H1 (cell line): ENCODE measurements around the gene CLEC2A. TPM values are rescaled to one million over a fixed set of nuclear protein-coding genes. Genes with fewer than 3 reads are reported as not detected.

ENCODE experiments used
- CTCF ChIA-PET: fragments of 300-600 bp; sonication (Branson Sonifier 250); formaldehyde crosslinking; loops from one replicate; lab custom pipeline; 2021; ENCODE audit not compliant: partially characterized antibody; lab: Charles Lee
- POLR2A ChIA-PET: fragments of 300-600 bp; sonication (Branson Sonifier 250); formaldehyde crosslinking; loops from one replicate; lab custom pipeline; 2021; ENCODE audit warnings: inconsistent platforms; ENCODE audit not compliant: partially characterized antibody; lab: Charles Lee
- DNase-seq, 2 experiments: peaks; one replicate each; pipeline versions ENCODE4 v3.0.0 to v3.0.0-alpha.2; 2010 to 2022; ENCODE audit warnings: low spot score in 2 of 2, low read depth in 1 of 2, mixed read lengths in 1 of 2
- FAIRE-seq: peaks from 2 replicates; lab custom pipeline; 2011; peaks lifted over from hg19 to GRCh38; lab: Jason Lieb, UNC
- H2AFZ ChIP-seq: 2 replicates; pipeline ENCODE4 v1.8.1; 2012; ENCODE audit warnings: low read length, inconsistent platforms
- H2AK5ac ChIP-seq: 2 replicates; pipeline ENCODE4 v1.6.1; 2013; ENCODE audit warnings: low read depth, low read length
- H2BK120ac ChIP-seq: replicated peaks from 2 replicates; pipeline ENCODE3; 2013; ENCODE audit warnings: low read depth, low read length, inconsistent platforms
- H2BK12ac ChIP-seq: 2 replicates; pipeline ENCODE4 v1.6.1; 2013; ENCODE audit warnings: low read depth, low read length
- H2BK15ac ChIP-seq: 2 replicates; pipeline ENCODE4 v1.6.1; 2013; ENCODE audit warnings: low read length
- H2BK20ac ChIP-seq: 2 replicates; pipeline ENCODE4 v1.6.1; 2013; ENCODE audit warnings: low read length
- H2BK5ac ChIP-seq: 2 replicates; pipeline ENCODE4 v1.6.1; 2013; ENCODE audit warnings: low read depth, low read length
- H3K14ac ChIP-seq: 2 replicates; pipeline ENCODE4 v1.6.1; 2013; ENCODE audit warnings: inconsistent platforms; ENCODE audit not compliant: insufficient read length
- H3K18ac ChIP-seq: 2 replicates; pipeline ENCODE4 v1.6.1; 2013; ENCODE audit warnings: low read length; ENCODE audit errors: extremely low read depth
- H3K23ac ChIP-seq: 2 replicates; pipeline ENCODE4 v1.6.1; 2013; ENCODE audit warnings: inconsistent platforms; ENCODE audit not compliant: insufficient read length
- H3K23me2 ChIP-seq: 2 replicates; pipeline ENCODE4 v1.6.1; 2013; ENCODE audit warnings: low read depth, low read length
- H3K27ac ChIP-seq: 2 replicates; pipeline ENCODE4 v1.6.1; 2011; ENCODE audit warnings: low read depth, low read length, inconsistent platforms
- H3K27me3 ChIP-seq, 4 experiments: replicated peaks in 1 of 4; 1 replicate in 1 of 4; 2 replicates in 3 of 4; pipeline versions ENCODE4 v1.6.1 to v1.8.1; 2011 to 2013; ENCODE audit warnings: low read length in 3 of 4, mild to moderate bottlenecking in 3 of 4, inconsistent platforms in 2 of 4, mixed read lengths in 2 of 4, moderate library complexity in 1 of 4; ENCODE audit not compliant: control insufficient read depth in 3 of 4, insufficient read depth in 3 of 4; ENCODE audit errors: extremely low read depth in 1 of 4
- H3K36me3 ChIP-seq, 4 experiments: 2 replicates each; pipeline versions ENCODE4 v1.6.1 to v1.8.1; 2011 to 2013; ENCODE audit warnings: mild to moderate bottlenecking in 4 of 4, low read length in 3 of 4, moderate library complexity in 2 of 4, control low read depth in 1 of 4, inconsistent platforms in 1 of 4; ENCODE audit not compliant: insufficient read depth in 4 of 4, control insufficient read depth in 2 of 4
- H3K4ac ChIP-seq: replicated peaks from 2 replicates; pipeline ENCODE3; 2013; ENCODE audit warnings: low read length, low read depth, mixed read lengths, inconsistent platforms; ENCODE audit not compliant: insufficient read length
- H3K4me1 ChIP-seq, 4 experiments: replicated peaks in 1 of 4; 1 replicate in 1 of 4; 2 replicates in 3 of 4; pipeline versions ENCODE4 v1.6.1 to v1.8.1; 2011 to 2013; ENCODE audit warnings: low read length in 3 of 4, inconsistent platforms in 2 of 4, mixed read lengths in 1 of 4; ENCODE audit not compliant: insufficient read depth in 4 of 4, control insufficient read depth in 3 of 4
- H3K4me2 ChIP-seq, 2 experiments: 2 replicates each; pipeline versions ENCODE4 v1.6.1 to v1.8.1; 2011 to 2013; ENCODE audit warnings: low read depth in 2 of 2, low read length in 2 of 2, control low read depth in 1 of 2, inconsistent platforms in 1 of 2, mild to moderate bottlenecking in 1 of 2; ENCODE audit not compliant: insufficient read depth in 1 of 2
- H3K4me3 ChIP-seq, 4 experiments: fragments of 200-600, 300-600 bp in 1 of 4; sonication (generic), shearing (Covaris generic), sonication (Bioruptor Twin) in 1 of 4; 2 replicates each; pipeline versions ENCODE4 v1.5.1 to v1.8.1; 2011 to 2016; ENCODE audit warnings: low read length in 4 of 4, low read depth in 3 of 4, control low read depth in 2 of 4, inconsistent platforms in 2 of 4, mild to moderate bottlenecking in 2 of 4, mixed read lengths in 1 of 4, moderate library complexity in 1 of 4; ENCODE audit not compliant: insufficient read depth in 2 of 4; ENCODE audit errors: extremely low read depth in 1 of 4
- H3K56ac ChIP-seq: replicated peaks from 2 replicates; pipeline ENCODE3; 2013; ENCODE audit warnings: low read depth, mild to moderate bottlenecking, mixed read lengths, low read length, inconsistent platforms; ENCODE audit not compliant: insufficient read length
- H3K79me1 ChIP-seq: 2 replicates; pipeline ENCODE4 v1.6.1; 2013; ENCODE audit warnings: low read depth, low read length, control low read depth
- H3K79me2 ChIP-seq, 2 experiments: 2 replicates each; pipeline versions ENCODE4 v1.6.1 to v1.8.1; 2012 to 2013; ENCODE audit warnings: low read length in 2 of 2, mild to moderate bottlenecking in 2 of 2, inconsistent platforms in 1 of 2; ENCODE audit not compliant: insufficient read depth in 2 of 2, control insufficient read depth in 1 of 2
- H3K9ac ChIP-seq, 4 experiments: replicated peaks in 1 of 4; 1 replicate in 1 of 4; 2 replicates in 3 of 4; pipeline versions ENCODE4 v1.6.1 to v1.8.1; 2011 to 2013; ENCODE audit warnings: low read depth in 3 of 4, low read length in 3 of 4, control low read depth in 2 of 4, mild to moderate bottlenecking in 2 of 4, moderate library complexity in 2 of 4, inconsistent platforms in 1 of 4; ENCODE audit errors: extremely low read depth in 1 of 4
- H3K9me3 ChIP-seq, 2 experiments: 2 replicates each; pipeline versions ENCODE4 v1.6.1 to v1.8.1; 2012 to 2013; ENCODE audit warnings: mild to moderate bottlenecking in 2 of 2, moderate library complexity in 2 of 2, control low read depth in 1 of 2, inconsistent platforms in 1 of 2, low read depth in 1 of 2, low read length in 1 of 2, mixed read lengths in 1 of 2; ENCODE audit not compliant: insufficient read depth in 2 of 2
- H4K20me1 ChIP-seq, 2 experiments: replicated peaks in 1 of 2; 2 replicates each; pipeline versions ENCODE3 to v1.8.1; 2011 to 2013; ENCODE audit warnings: inconsistent platforms in 2 of 2, low read length in 2 of 2, mild to moderate bottlenecking in 1 of 2; ENCODE audit not compliant: insufficient read depth in 2 of 2, control insufficient read depth in 1 of 2
- H4K5ac ChIP-seq: 2 replicates; pipeline ENCODE4 v1.6.1; 2013; ENCODE audit warnings: low read length, low read depth, mixed read lengths, inconsistent platforms; ENCODE audit not compliant: insufficient read length
- H4K8ac ChIP-seq: 2 replicates; pipeline ENCODE4 v1.8.0; 2013; ENCODE audit warnings: mild to moderate bottlenecking, moderate library complexity, low read length, inconsistent platforms; ENCODE audit not compliant: insufficient read depth; ENCODE audit errors: extremely low read depth
- H4K91ac ChIP-seq: replicated peaks from 2 replicates; pipeline ENCODE3; 2013; ENCODE audit warnings: low read length, mixed read lengths, inconsistent platforms; ENCODE audit not compliant: insufficient read length
- BCL11A ChIP-seq, 2 experiments: IDR thresholded peaks; one replicate each; pipeline ENCODE4 v1.6.1; 2011; ENCODE audit warnings: low read depth in 2 of 2, low read length in 2 of 2, mild to moderate bottlenecking in 2 of 2
- CHD2 ChIP-seq: IDR thresholded peaks from 2 replicates; pipeline ENCODE4 v1.6.1; 2012; ENCODE audit warnings: low read length, improper control_type of control experiment
- CREB1 ChIP-seq: IDR thresholded peaks from 2 replicates; pipeline ENCODE4 v1.6.1; 2012; ENCODE audit warnings: inconsistent platforms
- KDM5A ChIP-seq: fragments of 200-600 bp; IDR thresholded peaks from 2 replicates; pipeline ENCODE4 v1.7.1; 2012; ENCODE audit warnings: mild to moderate bottlenecking, low read length, inconsistent platforms, mixed read lengths
- RFX5 ChIP-seq: IDR thresholded peaks from 2 replicates; pipeline ENCODE4 v1.6.1; 2011; ENCODE audit warnings: low read depth, low read length, improper control_type of control experiment, borderline replicate concordance
- RNF2 ChIP-seq: fragments of 200-900, 300-1000 bp; sonication (generic); IDR thresholded peaks from 2 replicates; pipeline ENCODE4 v1.7.1; 2016; ENCODE audit warnings: borderline replicate concordance, low read depth, mild to moderate bottlenecking, antibody characterized with exemption, low read length; ENCODE audit not compliant: poor library complexity, severe bottlenecking; ENCODE audit errors: missing control alignments
- SP1 ChIP-seq: IDR thresholded peaks from 2 replicates; pipeline ENCODE4 v1.6.1; 2011; ENCODE audit warnings: low read depth, low read length
- WGBS, 2 experiments: shearing (Covaris generic) in 1 of 2; methylation state at CpG; one replicate each; pipeline versions ENCODE4 v1.1.6 to v1.1.7; 2013 to 2015; ENCODE audit warnings: low lambda C conversion rate in 2 of 2, mixed read lengths in 2 of 2, inconsistent platforms in 1 of 2, low coverage in 1 of 2, missing lambda C conversion rate in 1 of 2; ENCODE audit not compliant: insufficient replicate concordance in 2 of 2, insufficient coverage in 1 of 2, insufficient read length in 1 of 2; ENCODE audit errors: extremely low coverage in 1 of 2, missing lambda C conversion rate in 1 of 2; 5-methylcytosine and 5-hydroxymethylcytosine counted together
- polyA plus RNA-seq, 7 experiments: library from polyadenylated mRNA; depleted of rRNA in 3 of 7; stranded (reverse) in 5 of 7; unstranded in 2 of 7; fragments of >200 nt in 5 of 7; fragments of 200-250 nt in 2 of 7; gene quantifications; 1 replicate in 5 of 7; 2 replicates in 1 of 7; 4 replicates in 1 of 7; pipeline versions ENCODE4 v1.2.1 to v1.2.3, GENCODE V29; 2011 to 2013; ENCODE audit warnings: missing spikeins in 2 of 7, mixed read lengths in 2 of 7
- total RNA-seq: library from RNA; stranded (reverse); fragmentation: NEBNext Ultra II Directional; extraction: Animal tissue kit (Norgen Biotek cat#: 25700); gene quantifications from 2 replicates; pipeline ENCODE4 v1.2.1, GENCODE V29; 2021
- TF ChIP-seq, protein P1 (sequence below): IDR thresholded peaks from 2 replicates; pipeline ENCODE4 v1.6.1; 2012; ENCODE audit warnings: inconsistent platforms
- TF ChIP-seq, protein P2 (sequence below): IDR thresholded peaks from 2 replicates; pipeline ENCODE4 v1.6.1; 2012; ENCODE audit warnings: low read length, inconsistent platforms

Gene CLEC2A
- total and polyA plus RNA-seq, 2 of the 8 experiments (the other 6 are each of a cell fraction or from before 2014, with no cell fraction given): 0.63 to 3.7 TPM

DNA sequence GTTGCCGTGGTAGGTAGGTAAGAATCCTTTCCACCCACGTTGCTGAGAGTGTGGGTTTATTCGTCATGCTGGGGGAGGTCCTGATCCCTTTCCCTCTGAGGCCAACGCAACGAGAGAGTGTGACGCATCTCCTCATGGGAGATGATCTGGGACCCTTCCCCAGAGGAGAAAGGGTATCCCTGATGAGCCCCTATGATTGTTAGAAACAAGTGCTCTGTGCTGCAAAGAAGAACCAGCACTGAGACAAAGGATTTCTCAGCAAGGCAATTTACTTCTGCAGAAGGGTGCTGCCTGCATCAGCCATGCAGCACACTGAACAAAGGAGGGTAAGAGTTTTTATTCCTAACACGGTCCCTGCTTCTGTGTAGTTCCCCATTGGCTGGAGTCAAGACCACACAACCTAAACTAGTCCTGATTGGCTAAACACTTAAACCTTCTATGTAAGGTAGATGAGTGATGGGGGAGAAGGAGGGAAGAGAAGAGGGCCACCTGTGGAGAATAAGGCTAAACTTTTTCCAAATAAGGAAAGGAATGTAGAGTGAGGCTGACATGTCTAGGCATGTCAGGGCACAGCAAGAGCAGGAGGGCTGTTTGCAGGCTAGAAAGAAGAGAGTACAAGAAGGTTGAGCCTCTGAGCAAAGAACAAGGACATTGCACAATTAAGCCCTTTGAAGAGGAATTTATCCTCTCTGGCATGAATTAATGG is 21.3 kb downstream of the CLEC2A start:
- Histone ChIP-seq H2AFZ (no peak overlapping the region), H3K18ac (peak overlapping the region; percentile 95; the same call in 1 of the 2 replicates), H3K4me2 (peak overlapping the region; percentile 62 to 77), H3K79me2 (peaks cover 0 to 49% of the 10 kb centered on the region in 2 experiments; a peak in 2 of 4 replicates), H3K79me1 (no peaks in the 10 kb centered on the region), H3K9ac (peak overlapping the region; percentile 88 to 100 (median 94)), H3K27ac (peak overlapping the region; percentile 99), H4K5ac (no peak overlapping the region), H2BK120ac (peak overlapping the region; percentile 95), H2BK12ac (peak overlapping the region; percentile 91), H3K23me2 (no peaks in the 10 kb centered on the region; the same call in 1 of the 2 replicates), H3K56ac (no peak overlapping the region), H2BK20ac (no peak overlapping the region), H3K36me3 (peaks cover 0 to 28% (median 8%) of the 10 kb centered on the region in 4 experiments; a peak in 4 of 8 replicates), H3K9me3 (no peaks in the 10 kb centered on the region; a peak in 1 of 4 replicates), H4K91ac (peak overlapping the region; percentile 97), H2AK5ac (peak overlapping the region; percentile 100), H2BK5ac (peak overlapping the region; percentile 96), H3K4ac (peak overlapping the region; percentile 98), H3K4me1 (peaks cover 0 to 9% (median 4%) of the 10 kb centered on the region in 4 experiments; a peak in 3 of 7 replicates), H3K14ac (no peak overlapping the region), H3K23ac (no peak overlapping the region), H2BK15ac (no peak overlapping the region; the same call in 1 of the 2 replicates), H3K4me3 (peak overlapping the region; percentile 62 to 72 (median 67); a peak in 7 of 8 replicates), H3K27me3 (no peaks in the 10 kb centered on the region), H4K8ac (peak overlapping the region; percentile 86; the same call in 1 of the 2 replicates), H4K20me1 (no peaks in the 10 kb centered on the region)
- DNase-seq: no peak
- FAIRE-seq: peak; percentile 97
- ChIA-PET POLR2A (interaction anchor here (0.7 to 7.8 kb wide), 12 partner anchors 11 to 196 kb away, joined by 3 to 121 read pairs (median 4); no protein-coding TSS in a partner anchor), CTCF (interaction anchor here (0.6 to 1.5 kb wide), 4 partner anchors 9 to 160 kb away, joined by 3 to 5 read pairs (median 4); no protein-coding TSS in a partner anchor)
- 52% methylated on average over 7 of the region's 7 CpGs; no CpG with 5 or more reads in 1 of the 2 experiments for WGBS, 2 experiments
- TF ChIP-seq, protein P1, sequence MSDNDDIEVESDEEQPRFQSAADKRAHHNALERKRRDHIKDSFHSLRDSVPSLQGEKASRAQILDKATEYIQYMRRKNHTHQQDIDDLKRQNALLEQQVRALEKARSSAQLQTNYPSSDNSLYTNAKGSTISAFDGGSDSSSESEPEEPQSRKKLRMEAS: peak; percentile 44
- TF ChIP-seq KDM5A (no peak), RNF2 (no peak), CREB1 (peak; percentile 30), RFX5 (no peak), CHD2 (peak; percentile 62; the same call in 1 of the 2 replicates), SP1 (peak; percentile 73), BCL11A (IDR thresholded peaks at IDR 0.05; ENCODE audit: low read depth in 2 of 2, low read length in 2 of 2) (no peak)
- TF ChIP-seq, protein P2, sequence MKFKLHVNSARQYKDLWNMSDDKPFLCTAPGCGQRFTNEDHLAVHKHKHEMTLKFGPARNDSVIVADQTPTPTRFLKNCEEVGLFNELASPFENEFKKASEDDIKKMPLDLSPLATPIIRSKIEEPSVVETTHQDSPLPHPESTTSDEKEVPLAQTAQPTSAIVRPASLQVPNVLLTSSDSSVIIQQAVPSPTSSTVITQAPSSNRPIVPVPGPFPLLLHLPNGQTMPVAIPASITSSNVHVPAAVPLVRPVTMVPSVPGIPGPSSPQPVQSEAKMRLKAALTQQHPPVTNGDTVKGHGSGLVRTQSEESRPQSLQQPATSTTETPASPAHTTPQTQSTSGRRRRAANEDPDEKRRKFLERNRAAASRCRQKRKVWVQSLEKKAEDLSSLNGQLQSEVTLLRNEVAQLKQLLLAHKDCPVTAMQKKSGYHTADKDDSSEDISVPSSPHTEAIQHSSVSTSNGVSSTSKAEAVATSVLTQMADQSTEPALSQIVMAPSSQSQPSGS: peak; percentile 85
